Erythroblast (primary cell): Measurements from ENCODE around the gene LGR6.

ENCODE experiments used
- GATA1 ChIP-seq: IDR thresholded peaks from 2 replicates; pipeline ENCODE4 v1.6.1; 2011; ENCODE audit warnings: low read depth, mild to moderate bottlenecking, control low read depth, low read length, moderate library complexity
- POLR2A ChIP-seq: IDR thresholded peaks from 2 replicates; pipeline ENCODE4 v1.6.1; 2011; ENCODE audit warnings: mild to moderate bottlenecking, low read length

DNA sequence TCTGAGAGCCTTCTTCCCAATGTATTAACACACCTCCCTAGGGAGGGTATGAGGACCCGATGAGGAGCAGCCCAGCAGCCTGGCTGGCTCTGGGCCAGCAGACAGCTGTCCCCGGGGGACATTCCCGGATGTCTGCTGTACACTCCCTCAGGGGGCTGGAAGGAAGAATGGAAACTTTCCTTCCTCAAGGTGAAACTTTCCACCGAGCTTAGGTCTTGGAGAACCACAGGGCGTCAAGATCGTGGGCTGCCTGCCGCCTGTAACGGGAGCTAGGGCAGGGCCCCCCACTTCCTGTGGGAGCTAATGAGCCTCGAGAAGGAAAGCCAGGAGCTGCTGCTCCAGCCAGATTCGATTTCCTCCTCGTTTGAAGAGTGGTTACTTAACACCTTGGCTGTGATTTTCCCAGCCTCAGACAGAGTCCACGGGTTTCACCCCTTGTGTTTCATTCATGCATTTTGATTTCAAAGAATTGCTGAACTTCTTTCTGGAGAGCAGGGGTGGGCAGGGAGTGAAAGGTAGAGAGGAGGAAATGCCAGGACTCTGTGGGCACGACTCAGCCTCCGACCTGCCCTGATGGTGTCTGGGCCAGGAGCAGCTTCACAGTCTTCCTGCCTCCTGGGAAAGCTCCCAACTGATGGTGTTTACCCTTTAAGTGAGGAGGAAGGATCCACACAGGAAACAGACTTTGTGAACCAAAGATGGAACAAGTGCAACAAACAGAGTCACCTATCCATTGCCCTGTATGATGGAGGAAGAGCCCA is 118.5 kb downstream of the LGR6 start:
- TF ChIP-seq POLR2A (no peak), GATA1 (no peak)
